ENCODE measurements around the gene DYNLT2. TPM values are rescaled to one million over a fixed set of nuclear protein-coding genes. Genes with fewer than 3 reads are reported as not detected.
A peak's percentile ranks its signal among the peaks of the same experiment; 100 is the strongest.

The DYNLT2 gene
- total and polyA plus RNA-seq, 2 of the 13 experiments (the other 11 are each of a cell fraction or from before 2014, with no cell fraction given), result 2.1 to 4.3 TPM

DNA sequence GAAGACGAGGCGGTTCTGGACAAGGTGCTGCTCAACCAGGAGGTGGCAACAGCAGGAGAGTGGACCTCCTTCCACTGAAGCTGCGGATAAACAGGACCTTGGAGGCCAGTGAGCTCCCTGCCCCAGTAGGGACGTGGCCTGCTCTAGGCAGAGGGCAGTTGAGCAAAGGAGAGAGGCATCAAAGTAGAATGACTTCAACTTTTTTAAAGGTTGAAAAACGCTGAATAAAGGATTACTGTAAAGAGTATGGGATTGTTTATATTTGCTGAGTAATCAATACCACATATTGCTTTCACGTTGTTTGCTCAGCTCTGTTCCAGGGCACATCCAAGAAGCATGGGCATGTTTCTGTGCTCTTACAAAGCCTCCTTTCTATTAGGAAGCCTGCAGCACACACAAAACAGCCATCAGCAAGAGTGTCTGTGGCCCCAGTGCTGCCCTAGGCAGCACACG lies 48.1 kb upstream of the DYNLT2 start (continued):
- TF ChIP-seq ZKSCAN8 (CRISPR knock-in tag; IDR thresholded peaks at IDR 0.05; ENCODE audit: borderline replicate concordance) (peak; percentile 73; the same call in 1 of the 2 replicates), ZNF44 (CRISPR knock-in tag; IDR thresholded peaks at IDR 0.05) (no peak), ZNF83 (CRISPR knock-in tag; IDR thresholded peaks at IDR 0.05; ENCODE audit: borderline replicate concordance) (no peak), PBX3 (CRISPR knock-in tag; IDR thresholded peaks at IDR 0.05; ENCODE audit: borderline replicate concordance) (no peak), CHD4 (IDR thresholded peaks at IDR 0.05; ENCODE audit: borderline replicate concordance, low read length) (no peak), ZNF530 (CRISPR knock-in tag; IDR thresholded peaks at IDR 0.05; ENCODE audit: low read depth) (no peak), TFAP4 (IDR thresholded peaks at IDR 0.05; ENCODE audit: borderline replicate concordance, low read depth) (peak; percentile 67; the same call in 1 of the 2 replicates), ZNF235 (CRISPR knock-in tag; IDR thresholded peaks at IDR 0.05; ENCODE audit: borderline replicate concordance) (no peak), JUNB (CRISPR knock-in tag; IDR thresholded peaks at IDR 0.05; ENCODE audit: borderline replicate concordance) (no peak), NR2F6 (IDR thresholded peaks at IDR 0.05) (peak; percentile 67), NR2F6 (CRISPR knock-in tag; IDR thresholded peaks at IDR 0.05) (peak; percentile 56; the same call in 1 of the 2 replicates), ZNF605 (CRISPR knock-in tag; IDR thresholded peaks at IDR 0.05) (no peak; the same call in 1 of the 2 replicates), GABPB1 (CRISPR knock-in tag; IDR thresholded peaks at IDR 0.05) (no peak; the same call in 1 of the 2 replicates), ZNF670 (CRISPR knock-in tag; IDR thresholded peaks at IDR 0.05; ENCODE audit: borderline replicate concordance) (no peak), ZNF788 (CRISPR knock-in tag; IDR thresholded peaks at IDR 0.05; ENCODE audit: borderline replicate concordance) (no peak), MAF1 (CRISPR knock-in tag; IDR thresholded peaks at IDR 0.05; ENCODE audit: borderline replicate concordance) (no peak), IRF1 (CRISPR knock-in tag; IDR thresholded peaks at IDR 0.05; ENCODE audit: low read depth) (no peak), ZNF549 (CRISPR knock-in tag; IDR thresholded peaks at IDR 0.05) (no peak; the same call in 1 of the 2 replicates), HNRNPH1 (optimal IDR thresholded peaks at IDR 0.05; ENCODE audit: low read depth, low read length) (no peak), ZNF225 (CRISPR knock-in tag; IDR thresholded peaks at IDR 0.05) (no peak), ZNF24 (IDR thresholded peaks at IDR 0.05) (no peak), ZNF275 (CRISPR knock-in tag; IDR thresholded peaks at IDR 0.05; ENCODE audit: borderline replicate concordance) (no peak), ZNF570 (CRISPR knock-in tag; IDR thresholded peaks at IDR 0.05; ENCODE audit: borderline replicate concordance) (no peak), ZNF577 (CRISPR knock-in tag; IDR thresholded peaks at IDR 0.05; ENCODE audit: borderline replicate concordance, low read depth) (no peak)
- TF ChIP-seq, protein P1, sequence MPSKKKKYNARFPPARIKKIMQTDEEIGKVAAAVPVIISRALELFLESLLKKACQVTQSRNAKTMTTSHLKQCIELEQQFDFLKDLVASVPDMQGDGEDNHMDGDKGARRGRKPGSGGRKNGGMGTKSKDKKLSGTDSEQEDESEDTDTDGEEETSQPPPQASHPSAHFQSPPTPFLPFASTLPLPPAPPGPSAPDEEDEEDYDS (CRISPR knock-in tag; IDR thresholded peaks at IDR 0.05), result peak; percentile 45; the same call in 1 of the 2 replicates
- TF ChIP-seq, protein P2, sequence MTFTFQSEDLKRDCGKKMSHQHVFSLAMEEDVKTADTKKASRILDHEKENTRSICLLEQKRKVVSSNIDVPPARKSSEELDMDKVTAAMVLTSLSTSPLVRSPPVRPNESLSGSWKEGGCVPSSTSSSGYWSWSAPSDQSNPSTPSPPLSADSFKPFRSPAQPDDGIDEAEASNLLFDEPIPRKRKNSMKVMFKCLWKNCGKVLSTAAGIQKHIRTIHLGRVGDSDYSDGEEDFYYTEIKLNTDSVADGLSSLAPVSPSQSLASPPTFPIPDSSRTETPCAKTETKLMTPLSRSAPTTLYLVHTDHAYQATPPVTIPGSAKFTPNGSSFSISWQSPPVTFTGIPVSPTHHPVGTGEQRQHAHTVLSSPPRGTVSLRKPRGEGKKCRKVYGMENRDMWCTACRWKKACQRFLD (CRISPR knock-in tag; IDR thresholded peaks at IDR 0.05; ENCODE audit: borderline replicate concordance), result no peak

Data from HepG2 (cell line).